ENCODE measurements around the gene EYA3.

The EYA3 gene

DNA sequence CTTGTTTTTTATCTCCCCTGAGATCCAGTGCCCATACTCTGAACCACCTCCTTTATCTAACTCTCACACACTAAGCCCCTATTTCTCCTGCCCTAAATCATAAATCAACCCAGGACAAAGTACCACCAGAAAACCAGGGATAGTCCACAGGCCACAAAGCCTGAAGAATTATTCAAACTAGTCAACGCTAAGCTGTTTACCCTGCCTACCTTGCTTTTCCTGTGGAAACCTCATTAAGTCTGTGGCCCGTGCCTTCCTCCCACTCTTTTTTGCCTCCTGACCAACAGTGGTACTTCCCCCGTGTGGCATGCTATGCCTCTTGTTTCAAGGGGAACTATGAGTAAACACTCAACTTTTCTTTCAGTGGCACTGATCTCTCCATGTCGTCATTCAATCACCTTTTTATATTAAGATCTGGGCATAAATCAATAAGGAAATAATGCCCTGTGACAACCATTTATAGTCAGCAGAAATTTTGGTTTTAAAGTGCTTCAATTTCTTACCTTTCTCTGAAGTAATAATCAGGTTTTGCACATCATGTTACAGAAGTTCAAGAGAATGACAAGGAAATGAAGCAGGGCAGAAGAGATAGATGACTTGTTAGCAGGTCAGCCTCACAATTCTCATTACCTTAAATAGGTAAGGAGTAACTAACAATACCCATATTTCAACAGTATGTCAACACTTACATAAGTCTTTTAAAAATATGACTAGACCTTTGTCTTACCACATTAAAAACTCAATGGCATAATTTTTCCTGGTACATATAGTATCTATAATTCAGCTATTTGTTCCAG lies 32.1 kb downstream of the EYA3 start:
- Histone ChIP-seq H3K36me3 (ENCODE audit: control insufficient read depth, insufficient read depth, low read length) (no peaks in the 10 kb centered on the region), H3K9ac (ENCODE audit: low read length) (no peak overlapping the region), H3K4me1 (ENCODE audit: control insufficient read depth, insufficient read depth, low read length) (no peaks in the 10 kb centered on the region), H3K4me3 (ENCODE audit: low read length) (no peak overlapping the region), H3K27ac (ENCODE audit: low read depth, low read length) (no peak overlapping the region), H3K27me3 (ENCODE audit: control insufficient read depth, insufficient read depth, low read length) (no peaks in the 10 kb centered on the region)

DNA sequence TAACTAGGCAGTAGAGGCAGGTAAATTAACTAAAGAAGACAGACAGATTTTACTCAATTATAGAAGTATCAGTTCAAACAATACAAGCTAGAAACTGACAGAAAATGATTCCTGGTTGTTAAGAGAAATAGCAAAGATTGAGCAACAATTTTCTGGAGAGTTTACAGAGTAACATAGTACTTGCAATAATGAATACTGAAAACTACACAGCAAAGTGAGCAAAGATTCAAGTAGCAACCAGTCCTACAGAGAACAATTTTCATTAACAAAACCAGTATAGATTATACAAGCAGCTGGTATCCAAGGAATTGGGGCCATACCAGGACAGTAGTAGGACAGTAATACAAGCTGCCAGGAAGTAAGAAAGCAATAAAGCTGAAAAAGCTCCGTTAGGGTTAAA lies 37.6 kb downstream of the EYA3 start:
- Histone ChIP-seq H3K27ac (ENCODE audit: low read depth, low read length) (no peak overlapping the region), H3K9ac (ENCODE audit: low read length) (no peak overlapping the region), H3K4me3 (ENCODE audit: low read length) (no peak overlapping the region), H3K4me1 (ENCODE audit: control insufficient read depth, insufficient read depth, low read length) (no peaks in the 10 kb centered on the region), H3K27me3 (ENCODE audit: control insufficient read depth, insufficient read depth, low read length) (no peaks in the 10 kb centered on the region), H3K36me3 (ENCODE audit: control insufficient read depth, insufficient read depth, low read length) (peaks cover 3% of the 10 kb centered on the region)

DNA sequence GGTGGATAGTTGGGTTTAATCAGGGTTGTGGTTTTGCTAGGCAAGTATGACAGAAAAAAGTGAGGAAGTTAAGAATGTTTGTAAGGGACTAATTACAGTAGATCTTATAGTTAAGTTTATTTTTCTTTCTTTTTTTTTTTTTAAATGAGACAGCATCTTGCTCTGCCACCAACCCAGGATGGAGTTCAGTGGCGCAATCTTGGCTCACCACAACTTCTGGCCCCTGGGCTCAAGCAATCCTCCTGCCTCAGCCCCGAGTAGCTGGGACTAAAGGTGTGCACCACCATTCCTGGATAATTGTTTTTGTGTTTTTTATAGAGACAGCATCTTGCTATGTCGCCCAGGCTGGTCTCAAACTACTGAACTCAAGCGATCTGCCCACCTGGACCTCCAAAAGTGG lies 41.7 kb downstream of the EYA3 start:
- Histone ChIP-seq H3K36me3 (ENCODE audit: control insufficient read depth, insufficient read depth, low read length) (peaks cover 3% of the 10 kb centered on the region), H3K27me3 (ENCODE audit: control insufficient read depth, insufficient read depth, low read length) (no peaks in the 10 kb centered on the region), H3K27ac (ENCODE audit: low read depth, low read length) (no peak overlapping the region), H3K4me1 (ENCODE audit: control insufficient read depth, insufficient read depth, low read length) (no peaks in the 10 kb centered on the region), H3K4me3 (ENCODE audit: low read length) (no peak overlapping the region), H3K9ac (ENCODE audit: low read length) (no peak overlapping the region)

DNA sequence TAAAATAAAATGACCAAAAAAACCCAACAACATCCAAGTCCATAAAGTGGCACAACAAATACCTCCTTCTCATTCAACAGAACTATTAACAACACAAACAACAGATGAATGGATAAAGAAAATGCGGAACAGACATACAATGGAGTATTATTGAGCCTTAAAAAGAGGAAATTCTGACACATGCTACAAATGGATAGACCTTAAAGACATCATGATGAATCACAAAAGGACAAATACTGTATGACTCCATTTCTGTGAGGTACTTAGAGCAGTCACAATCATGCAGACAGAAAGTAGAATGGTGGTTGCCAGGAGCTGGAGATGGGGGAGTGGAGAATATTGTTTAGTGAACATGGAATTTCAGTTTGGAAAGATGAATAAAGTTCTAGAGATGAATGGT lies 42.6 kb downstream of the EYA3 start:
- Histone ChIP-seq H3K36me3 (ENCODE audit: control insufficient read depth, insufficient read depth, low read length) (peaks cover 3% of the 10 kb centered on the region), H3K27ac (ENCODE audit: low read depth, low read length) (no peak overlapping the region), H3K9ac (ENCODE audit: low read length) (no peak overlapping the region)

DNA sequence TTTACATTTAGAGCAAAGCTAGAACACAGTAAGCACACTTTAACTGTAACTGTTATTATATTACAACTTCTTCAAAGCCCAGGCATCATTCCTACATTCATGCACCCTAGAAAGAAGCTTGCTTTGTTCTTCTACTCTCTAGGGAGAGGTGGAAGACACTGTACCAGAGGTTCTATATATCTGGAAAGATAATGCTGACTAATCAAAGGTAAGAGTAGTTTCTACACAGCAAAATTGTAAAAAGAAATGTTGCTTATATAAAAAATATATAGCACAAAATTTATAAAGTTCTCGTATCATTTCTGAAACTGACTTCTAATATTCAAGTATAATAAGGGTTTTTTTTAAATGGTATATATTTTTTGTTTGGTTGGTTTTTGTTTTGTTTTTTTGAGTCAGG lies 44.0 kb downstream of the EYA3 start:
- H3K9ac ChIP-seq (ENCODE audit: low read length): no peak overlapping the region
- H3K4me1 ChIP-seq (ENCODE audit: control insufficient read depth, insufficient read depth, low read length): no peaks in the 10 kb centered on the region
- no peak overlapping the region for H3K27ac ChIP-seq (ENCODE audit: low read depth, low read length)
- H3K27me3 ChIP-seq (ENCODE audit: control insufficient read depth, insufficient read depth, low read length): no peaks in the 10 kb centered on the region
- H3K4me3 ChIP-seq (ENCODE audit: low read length): no peak overlapping the region
- peaks cover 4% of the 10 kb centered on the region for H3K36me3 ChIP-seq (ENCODE audit: control insufficient read depth, insufficient read depth, low read length)

More for the DNA sequence above, 42.6 kb downstream of the EYA3 start:
- H3K4me1 ChIP-seq (ENCODE audit: control insufficient read depth, insufficient read depth, low read length): no peaks in the 10 kb centered on the region
- H3K27me3 ChIP-seq (ENCODE audit: control insufficient read depth, insufficient read depth, low read length): no peaks in the 10 kb centered on the region
- H3K4me3 ChIP-seq (ENCODE audit: low read length): no peak overlapping the region

DNA sequence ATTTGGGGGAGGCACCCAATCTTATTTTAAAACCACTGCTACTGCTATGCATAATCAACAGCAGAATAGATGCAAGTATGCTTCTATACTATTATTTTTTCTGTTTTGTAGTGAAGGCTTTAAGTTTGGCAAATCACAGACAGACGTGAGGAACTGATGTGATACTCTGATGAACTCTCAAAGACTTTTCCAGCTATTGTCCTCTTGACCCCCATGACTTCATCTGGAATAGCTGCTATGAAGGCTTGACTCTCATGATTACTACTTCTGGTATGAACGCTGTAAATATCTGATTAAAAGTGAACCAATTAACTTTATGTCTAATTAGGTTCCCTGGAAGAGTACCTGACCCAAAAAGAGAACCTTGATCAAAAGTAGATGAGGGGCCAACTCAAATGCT lies 49.1 kb downstream of the EYA3 start:
- no peak overlapping the region for H3K9ac ChIP-seq (ENCODE audit: low read length)
- H3K4me1 ChIP-seq (ENCODE audit: control insufficient read depth, insufficient read depth, low read length): no peaks in the 10 kb centered on the region
- H3K4me3 ChIP-seq (ENCODE audit: low read length): no peak overlapping the region
- peaks cover 2% of the 10 kb centered on the region for H3K36me3 ChIP-seq (ENCODE audit: control insufficient read depth, insufficient read depth, low read length)
- no peaks in the 10 kb centered on the region for H3K27me3 ChIP-seq (ENCODE audit: control insufficient read depth, insufficient read depth, low read length)
- no peak overlapping the region for H3K27ac ChIP-seq (ENCODE audit: low read depth, low read length)

DNA sequence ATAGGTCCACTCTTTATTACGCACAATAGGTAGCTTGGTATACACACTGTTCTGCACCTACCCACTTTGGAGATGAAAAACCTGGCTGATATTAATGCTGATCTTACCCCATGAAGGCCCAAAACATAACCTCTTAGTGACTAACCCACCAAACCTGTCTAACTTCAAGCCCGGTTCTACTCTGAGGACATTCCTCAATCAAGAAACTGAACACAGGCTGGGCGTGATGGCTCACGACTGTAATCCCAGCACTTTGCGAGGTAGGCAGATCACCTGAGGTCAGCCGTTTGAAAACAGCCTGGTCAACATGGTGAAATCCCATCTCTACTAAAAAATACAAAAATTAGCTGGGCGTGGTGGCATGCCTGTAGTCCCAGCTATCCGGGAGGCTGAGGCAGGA lies 50.5 kb downstream of the EYA3 start:
- Histone ChIP-seq H3K4me1 (ENCODE audit: control insufficient read depth, insufficient read depth, low read length) (no peaks in the 10 kb centered on the region), H3K9ac (ENCODE audit: low read length) (no peak overlapping the region), H3K27ac (ENCODE audit: low read depth, low read length) (no peak overlapping the region), H3K36me3 (ENCODE audit: control insufficient read depth, insufficient read depth, low read length) (peaks cover 2% of the 10 kb centered on the region), H3K4me3 (ENCODE audit: low read length) (no peak overlapping the region), H3K27me3 (ENCODE audit: control insufficient read depth, insufficient read depth, low read length) (no peaks in the 10 kb centered on the region)

DNA sequence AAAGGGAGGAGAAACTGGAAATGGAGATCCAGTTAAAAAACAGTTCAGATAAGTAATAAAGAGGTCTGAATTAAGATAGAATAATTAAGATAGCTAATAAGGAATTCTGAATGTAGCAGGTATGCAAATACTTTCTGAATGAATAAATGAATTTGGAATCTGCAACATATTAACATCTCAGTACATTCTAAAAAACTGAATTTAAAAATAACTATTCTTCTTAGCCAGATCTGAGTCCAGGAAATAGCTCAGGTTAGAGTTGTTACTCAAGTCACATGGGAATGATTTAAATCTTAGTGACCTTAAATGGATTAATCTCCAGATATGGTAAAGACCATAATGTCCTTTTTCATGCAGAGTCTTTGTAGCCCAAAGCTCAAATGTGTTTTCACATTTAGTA lies 51.2 kb downstream of the EYA3 start:
- Histone ChIP-seq H3K4me3 (ENCODE audit: low read length) (no peak overlapping the region), H3K36me3 (ENCODE audit: control insufficient read depth, insufficient read depth, low read length) (peaks cover 2% of the 10 kb centered on the region), H3K9ac (ENCODE audit: low read length) (no peak overlapping the region), H3K4me1 (ENCODE audit: control insufficient read depth, insufficient read depth, low read length) (no peaks in the 10 kb centered on the region), H3K27ac (ENCODE audit: low read depth, low read length) (no peak overlapping the region), H3K27me3 (ENCODE audit: control insufficient read depth, insufficient read depth, low read length) (no peaks in the 10 kb centered on the region)

DNA sequence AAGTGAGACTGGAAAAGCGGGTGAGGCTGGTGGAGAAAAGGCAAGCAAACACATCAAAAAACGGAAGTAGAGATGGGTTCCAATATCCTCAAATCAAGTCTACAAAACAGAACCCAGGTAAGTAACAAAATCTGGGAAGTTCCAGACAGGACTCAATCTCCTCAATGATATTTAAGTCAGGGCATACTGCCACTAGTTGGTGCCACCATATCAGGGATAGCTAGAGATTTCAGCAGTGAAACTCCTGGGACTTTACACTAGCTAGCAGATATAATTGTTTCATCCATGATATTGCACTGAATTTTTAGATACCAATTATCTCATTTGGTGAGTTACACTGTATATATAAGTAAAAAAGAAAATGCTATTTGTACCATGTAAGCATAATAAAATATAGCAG lies 52.0 kb downstream of the EYA3 start:
- H3K27ac ChIP-seq (ENCODE audit: low read depth, low read length): no peak overlapping the region
- H3K9ac ChIP-seq (ENCODE audit: low read length): no peak overlapping the region
- peaks cover 2% of the 10 kb centered on the region for H3K36me3 ChIP-seq (ENCODE audit: control insufficient read depth, insufficient read depth, low read length)
- H3K4me3 ChIP-seq (ENCODE audit: low read length): no peak overlapping the region
- no peaks in the 10 kb centered on the region for H3K27me3 ChIP-seq (ENCODE audit: control insufficient read depth, insufficient read depth, low read length)
- H3K4me1 ChIP-seq (ENCODE audit: control insufficient read depth, insufficient read depth, low read length): no peaks in the 10 kb centered on the region

DNA sequence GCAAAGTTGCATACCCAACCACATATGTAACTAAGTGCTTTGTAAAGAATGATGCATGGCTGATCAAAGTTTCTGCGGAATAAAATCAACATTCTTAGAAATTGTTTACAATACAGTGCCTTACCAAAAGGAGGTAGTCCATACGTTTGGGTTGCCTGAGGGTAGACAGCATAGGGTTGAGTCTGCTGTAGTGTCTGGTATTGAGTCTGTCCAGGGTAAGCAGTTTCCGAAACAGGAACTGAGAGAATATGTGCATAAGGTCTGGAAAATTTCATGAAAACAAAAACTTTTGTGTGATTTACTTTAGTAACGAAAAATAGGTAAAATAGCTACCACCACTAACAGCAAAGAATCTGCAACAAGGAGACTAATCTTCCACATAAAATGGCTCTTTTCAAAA lies 53.0 kb downstream of the EYA3 start:
- Histone ChIP-seq H3K36me3 (ENCODE audit: control insufficient read depth, insufficient read depth, low read length) (peaks cover 2% of the 10 kb centered on the region), H3K9ac (ENCODE audit: low read length) (no peak overlapping the region), H3K27ac (ENCODE audit: low read depth, low read length) (no peak overlapping the region), H3K27me3 (ENCODE audit: control insufficient read depth, insufficient read depth, low read length) (no peaks in the 10 kb centered on the region), H3K4me3 (ENCODE audit: low read length) (no peak overlapping the region), H3K4me1 (ENCODE audit: control insufficient read depth, insufficient read depth, low read length) (no peaks in the 10 kb centered on the region)

DNA sequence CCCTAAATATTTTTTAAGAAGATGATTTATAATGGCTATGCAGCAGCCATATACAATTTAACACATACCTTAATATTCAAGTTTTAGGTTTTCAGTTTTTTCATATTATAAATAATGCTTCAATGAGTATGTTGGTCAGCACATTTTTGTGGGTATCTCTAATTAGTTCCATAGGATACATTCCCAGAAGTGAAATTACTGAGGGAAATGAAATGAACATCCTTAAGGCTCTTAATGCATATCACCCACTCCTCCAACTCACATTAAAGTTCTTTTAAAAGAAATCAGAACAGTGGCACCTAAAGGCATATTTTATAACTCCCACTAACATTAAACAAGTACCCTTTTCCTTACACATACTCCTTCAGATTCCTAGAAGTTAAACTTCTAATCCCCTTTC lies 56.1 kb downstream of the EYA3 start:
- Histone ChIP-seq H3K9ac (ENCODE audit: low read length) (no peak overlapping the region), H3K36me3 (ENCODE audit: control insufficient read depth, insufficient read depth, low read length) (no peaks in the 10 kb centered on the region), H3K4me3 (ENCODE audit: low read length) (no peak overlapping the region), H3K27ac (ENCODE audit: low read depth, low read length) (no peak overlapping the region), H3K27me3 (ENCODE audit: control insufficient read depth, insufficient read depth, low read length) (no peaks in the 10 kb centered on the region), H3K4me1 (ENCODE audit: control insufficient read depth, insufficient read depth, low read length) (no peaks in the 10 kb centered on the region)

DNA sequence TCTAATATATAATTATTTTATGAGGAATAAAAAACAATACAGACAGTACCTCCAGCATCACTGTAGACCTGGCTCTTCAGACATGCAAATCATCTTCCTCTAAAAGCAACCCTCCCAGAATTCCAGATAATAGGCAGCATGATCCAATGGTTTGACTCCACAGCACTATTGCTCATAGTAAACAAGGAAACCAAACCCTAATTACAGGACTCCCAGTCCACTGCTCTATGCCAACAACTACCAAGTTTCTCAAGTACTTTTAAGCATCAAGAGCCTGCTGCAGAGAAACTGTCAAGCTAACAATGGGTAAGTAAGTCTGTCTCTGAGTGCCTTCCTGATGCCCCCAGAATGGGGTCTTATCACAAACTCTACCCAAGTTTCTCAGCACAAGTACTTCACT lies 57.2 kb downstream of the EYA3 start:
- Histone ChIP-seq H3K4me1 (ENCODE audit: control insufficient read depth, insufficient read depth, low read length) (no peaks in the 10 kb centered on the region), H3K27ac (ENCODE audit: low read depth, low read length) (no peak overlapping the region), H3K9ac (ENCODE audit: low read length) (no peak overlapping the region), H3K36me3 (ENCODE audit: control insufficient read depth, insufficient read depth, low read length) (no peaks in the 10 kb centered on the region), H3K27me3 (ENCODE audit: control insufficient read depth, insufficient read depth, low read length) (no peaks in the 10 kb centered on the region), H3K4me3 (ENCODE audit: low read length) (no peak overlapping the region)

DNA sequence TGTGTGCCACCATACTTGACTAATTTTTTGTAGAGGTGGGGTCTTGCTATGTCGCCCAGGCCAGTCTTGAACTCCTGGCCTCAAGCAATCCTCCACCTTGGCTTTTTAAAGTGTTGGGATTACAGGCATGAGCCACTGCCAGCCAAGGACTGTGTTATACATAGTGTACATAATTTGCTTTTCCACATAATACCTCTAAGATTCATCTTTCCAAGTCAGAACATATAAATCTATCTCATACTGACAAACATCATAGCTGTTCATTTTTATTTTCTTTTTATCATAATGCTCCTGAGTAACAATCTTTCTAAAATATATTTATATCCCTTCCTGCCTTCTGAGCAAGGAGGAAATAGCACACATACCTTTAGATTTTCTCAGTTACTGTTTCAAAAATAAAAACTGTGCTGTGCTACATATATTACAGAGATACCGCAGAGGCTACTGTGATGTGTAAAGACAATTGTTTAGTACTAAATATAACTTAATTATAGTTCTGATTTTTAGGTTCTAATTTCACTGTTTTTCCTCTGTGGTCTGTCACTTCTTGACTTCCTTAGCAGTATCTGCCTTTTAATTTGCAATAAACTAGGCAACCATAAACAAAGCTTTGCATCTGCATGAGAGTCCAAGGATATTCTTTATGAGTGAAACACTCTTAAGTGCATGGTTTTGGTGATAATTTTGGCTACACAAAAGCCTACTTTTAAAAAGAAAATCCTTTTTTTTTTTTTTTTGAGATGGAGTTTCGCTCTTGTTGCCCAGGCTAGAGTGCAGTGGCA lies 59.3 kb downstream of the EYA3 start:
- Histone ChIP-seq H3K36me3 (ENCODE audit: control insufficient read depth, insufficient read depth, low read length) (no peaks in the 10 kb centered on the region), H3K27ac (ENCODE audit: low read depth, low read length) (no peak overlapping the region)

More for the DNA sequence above, 59.3 kb downstream of the EYA3 start:
- Histone ChIP-seq H3K4me1 (ENCODE audit: control insufficient read depth, insufficient read depth, low read length) (no peaks in the 10 kb centered on the region), H3K27me3 (ENCODE audit: control insufficient read depth, insufficient read depth, low read length) (no peaks in the 10 kb centered on the region), H3K4me3 (ENCODE audit: low read length) (no peak overlapping the region), H3K9ac (ENCODE audit: low read length) (no peak overlapping the region)

Measured in rectal smooth muscle tissue (tissue), 1 donor.